Left ventricle myocardium inferior (tissue), 1 donor: ENCODE data around the gene GHR. TPM values are rescaled to one million over a fixed set of nuclear protein-coding genes. Genes with fewer than 3 reads are reported as not detected.

Experiments used
- DNase-seq: peaks from one replicate; pipeline ENCODE4 v3.0.0-alpha.2; 2020
- H3K27ac ChIP-seq: fragments of 200-600 bp; replicated peaks from 2 replicates; pipeline ENCODE4 v1.8.0; 2021
- H3K27me3 ChIP-seq: fragments of 200-600 bp; 2 replicates; pipeline ENCODE4 v1.8.0; 2021; ENCODE audit warnings: low read depth
- H3K36me3 ChIP-seq: fragments of 200-600 bp; 2 replicates; pipeline ENCODE4 v1.8.0; 2021
- H3K4me1 ChIP-seq: fragments of 200-600 bp; 2 replicates; pipeline ENCODE4 v1.8.0; 2021
- H3K4me3 ChIP-seq: fragments of 200-600 bp; 2 replicates; pipeline ENCODE4 v1.8.0; 2021; ENCODE audit warnings: mild to moderate bottlenecking, moderate library complexity
- H3K9me3 ChIP-seq: fragments of 200-600 bp; replicated peaks from 2 replicates; pipeline ENCODE4 v1.8.0; 2021
- CTCF ChIP-seq: fragments of 200-600 bp; IDR thresholded peaks from 2 replicates; pipeline ENCODE4 v1.8.0; 2021; ENCODE audit warnings: antibody characterized with exemption, mild to moderate bottlenecking, borderline replicate concordance
- intact Hi-C: fragments of 100-400 bp; cut with micrococcal nuclease; formaldehyde crosslinking; loops from one replicate; pipeline ENCODE4 v1.11.0; 2022
- total RNA-seq: library from RNA; stranded (reverse); fragmentation: NEBNext Ultra II Directional; extraction: Animal tissue kit (Norgen Biotek cat#: 25700); gene quantifications from one replicate; pipeline ENCODE4 v1.2.1, GENCODE V29; 2021
- donor health status: DM: no; HTN: yes; CAD: no; lungs with severe emphysema.

GHR gene
- total RNA-seq, 1 donor from 2014 or later, result 12.9 TPM

DNA sequence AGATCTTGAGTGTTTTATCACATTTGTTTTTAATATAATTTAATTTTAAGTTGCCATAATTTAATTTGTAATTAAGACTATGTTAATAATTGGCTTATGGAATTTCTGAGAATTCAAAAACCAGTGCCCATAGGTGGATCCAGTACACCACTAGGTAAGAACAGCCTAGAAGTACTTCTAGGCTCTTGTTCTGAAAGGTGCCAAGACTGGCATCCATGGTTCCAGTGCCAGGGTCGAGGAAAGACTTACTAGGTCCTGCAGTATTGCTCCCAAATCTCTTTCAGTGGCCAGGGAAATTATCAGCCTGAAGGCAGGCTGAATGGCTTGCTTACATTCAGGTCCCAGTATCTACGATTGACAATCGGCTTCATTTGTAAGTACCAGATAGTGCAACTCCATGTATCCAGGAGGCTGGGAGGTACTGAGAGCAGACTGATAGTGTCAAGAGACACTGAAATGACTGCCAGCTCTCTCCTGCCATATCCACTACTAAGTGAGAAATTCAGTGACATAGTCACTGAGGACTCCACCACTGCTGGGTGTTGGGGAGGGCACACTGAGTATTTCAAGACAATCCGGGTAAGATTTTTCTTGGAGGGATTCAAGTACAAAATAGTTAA lies 174.2 kb downstream of the GHR start:
- DNase-seq, result no peak
- Histone ChIP-seq H3K9me3 (no peaks in the 10 kb centered on the region), H3K27me3 (no peaks in the 10 kb centered on the region), H3K4me3 (no peak overlapping the region), H3K27ac (peak overlapping the region; percentile 17), H3K36me3 (no peaks in the 10 kb centered on the region), H3K4me1 (peaks cover 50% of the 10 kb centered on the region)
- intact Hi-C loops, result no loop called here
- no peak for TF ChIP-seq CTCF

GRCh38 chr5:42598311-42598710 lies 175.1 kb downstream of the GHR start:
- Histone ChIP-seq H3K27ac (no peak overlapping the region), H3K4me1 (peaks cover 47% of the 10 kb centered on the region), H3K27me3 (no peaks in the 10 kb centered on the region), H3K9me3 (no peaks in the 10 kb centered on the region), H3K4me3 (no peak overlapping the region), H3K36me3 (no peaks in the 10 kb centered on the region)
- no peak for DNase-seq
- no peak for TF ChIP-seq CTCF
- intact Hi-C loops, result no loop called here

GRCh38 chr5:42599106-42599505 lies 175.9 kb downstream of the GHR start:
- H3K9me3 ChIP-seq, result no peaks in the 10 kb centered on the region
- TF ChIP-seq CTCF, result no peak
- H3K4me1 ChIP-seq, result peaks cover 44% of the 10 kb centered on the region
- H3K4me3 ChIP-seq, result no peak overlapping the region
- intact Hi-C loops, result no loop called here
- no peak for DNase-seq
- no peak overlapping the region for H3K27ac ChIP-seq
- no peaks in the 10 kb centered on the region for H3K36me3 ChIP-seq
- H3K27me3 ChIP-seq, result no peaks in the 10 kb centered on the region

DNA sequence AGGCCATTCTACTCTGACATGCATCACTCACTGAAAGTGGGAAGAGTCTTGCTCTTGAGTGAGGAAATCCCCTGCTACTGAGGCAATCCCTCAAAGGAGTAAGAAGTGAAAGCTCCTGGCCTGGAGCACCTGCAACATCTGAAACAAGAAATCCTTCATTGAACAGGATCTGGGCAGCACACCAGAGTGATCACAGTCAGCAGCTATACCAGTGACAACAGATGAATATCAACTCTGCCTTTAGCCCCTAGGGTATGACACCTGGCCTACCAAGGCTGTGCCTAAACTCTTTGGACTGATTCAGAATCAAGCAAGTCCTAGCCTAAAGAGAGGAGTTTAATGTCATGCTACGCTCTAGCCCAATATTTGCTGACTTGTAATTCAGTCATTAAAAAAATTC lies 177.2 kb downstream of the GHR start:
- no peaks in the 10 kb centered on the region for H3K9me3 ChIP-seq
- peaks cover 40% of the 10 kb centered on the region for H3K4me1 ChIP-seq
- intact Hi-C loops, result no loop called here
- H3K4me3 ChIP-seq, result no peak overlapping the region
- DNase-seq, result no peak
- no peak overlapping the region for H3K27ac ChIP-seq
- no peaks in the 10 kb centered on the region for H3K36me3 ChIP-seq
- H3K27me3 ChIP-seq, result no peaks in the 10 kb centered on the region
- TF ChIP-seq CTCF, result no peak

DNA sequence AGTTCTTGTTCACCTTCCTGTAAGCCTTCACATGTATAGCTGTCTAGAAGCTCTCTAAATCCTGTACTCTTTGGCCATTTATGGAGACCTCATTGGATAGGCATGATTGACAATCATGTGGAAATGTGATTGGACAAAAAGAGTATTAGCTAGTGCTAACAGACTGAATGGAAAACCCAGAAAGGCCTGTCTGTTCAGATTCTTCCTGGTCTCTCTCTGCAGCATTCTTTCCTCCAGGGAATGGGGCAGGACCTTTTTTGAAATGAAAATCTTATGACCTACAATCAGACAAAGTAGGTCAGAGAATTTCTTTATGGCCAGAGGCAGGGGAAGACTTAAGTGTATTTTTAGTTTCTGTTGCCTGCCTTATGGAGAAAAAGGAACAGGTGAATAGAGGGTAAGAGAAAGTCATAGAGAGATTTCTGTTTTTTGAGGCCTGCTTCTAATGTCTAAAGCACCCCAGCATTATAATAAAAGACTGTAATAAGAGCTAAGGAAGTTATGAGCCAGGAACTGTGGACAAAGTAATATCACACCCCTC lies 181.0 kb downstream of the GHR start:
- Histone ChIP-seq H3K4me3 (no peak overlapping the region), H3K4me1 (peaks cover 22% of the 10 kb centered on the region), H3K27me3 (no peaks in the 10 kb centered on the region), H3K36me3 (no peaks in the 10 kb centered on the region), H3K9me3 (no peaks in the 10 kb centered on the region), H3K27ac (no peak overlapping the region)
- no peak for TF ChIP-seq CTCF
- no peak for DNase-seq
- intact Hi-C loops, result no loop called here
